Activated CD4-positive, alpha-beta T cell treated with anti-CD3 and anti-CD28 coated beads, Interleukin-2, amount 50 U/mL, for 1 hour (primary cell): ENCODE results near the gene SPNS2.
A peak's percentile ranks its signal among the peaks of the same experiment; 100 is the strongest.

Experiments used
- DNase-seq: peaks from one replicate; pipeline ENCODE4 v3.0.0-alpha.2; 2020

The SPNS2 gene, protein sequence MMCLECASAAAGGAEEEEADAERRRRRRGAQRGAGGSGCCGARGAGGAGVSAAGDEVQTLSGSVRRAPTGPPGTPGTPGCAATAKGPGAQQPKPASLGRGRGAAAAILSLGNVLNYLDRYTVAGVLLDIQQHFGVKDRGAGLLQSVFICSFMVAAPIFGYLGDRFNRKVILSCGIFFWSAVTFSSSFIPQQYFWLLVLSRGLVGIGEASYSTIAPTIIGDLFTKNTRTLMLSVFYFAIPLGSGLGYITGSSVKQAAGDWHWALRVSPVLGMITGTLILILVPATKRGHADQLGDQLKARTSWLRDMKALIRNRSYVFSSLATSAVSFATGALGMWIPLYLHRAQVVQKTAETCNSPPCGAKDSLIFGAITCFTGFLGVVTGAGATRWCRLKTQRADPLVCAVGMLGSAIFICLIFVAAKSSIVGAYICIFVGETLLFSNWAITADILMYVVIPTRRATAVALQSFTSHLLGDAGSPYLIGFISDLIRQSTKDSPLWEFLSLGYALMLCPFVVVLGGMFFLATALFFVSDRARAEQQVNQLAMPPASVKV

GRCh38 chr17:4498461-4499397 lies at the start of gene SPNS2:
TSS of gene SPNS2 (plus strand) at chr17:4498881. CDS start at chr17:4499048, 167 bp downstream.
- DNase-seq: peak; percentile 63

- no peak for DNase-seq
Observed at GRCh38 chr17:4449736-4450135, 48.9 kb upstream of the SPNS2 start.

DNA sequence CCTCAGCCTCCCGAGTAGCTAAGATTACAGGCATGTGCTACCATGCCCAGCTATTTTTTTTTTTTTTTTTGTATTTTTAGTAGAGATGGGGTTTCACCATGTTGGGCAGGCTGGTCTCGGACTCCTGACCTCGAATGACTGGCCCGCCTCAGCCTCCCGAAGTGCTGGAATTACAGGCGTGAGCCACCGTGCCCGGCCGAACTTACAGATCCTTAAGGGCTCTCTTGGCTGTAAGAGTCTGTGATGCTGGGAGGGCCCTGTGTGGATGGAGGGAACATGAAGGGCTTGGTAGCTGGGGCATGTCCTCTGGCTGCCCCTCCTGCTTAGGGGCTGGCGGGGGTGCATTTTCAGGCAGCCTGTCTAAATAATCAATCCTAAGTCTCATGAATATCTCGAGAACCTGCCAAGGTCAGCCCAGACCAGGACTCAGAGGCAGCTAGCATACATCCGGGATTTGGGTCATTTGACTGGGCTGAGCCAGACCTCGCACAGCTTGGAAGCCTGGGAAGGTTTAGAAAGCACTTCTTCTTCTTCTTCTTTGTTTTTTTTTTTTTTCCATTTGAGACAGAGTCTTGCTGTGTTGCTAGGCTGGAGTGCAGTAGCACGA lies 47.9 kb upstream of the SPNS2 start:
- DNase-seq: no peak

DNA sequence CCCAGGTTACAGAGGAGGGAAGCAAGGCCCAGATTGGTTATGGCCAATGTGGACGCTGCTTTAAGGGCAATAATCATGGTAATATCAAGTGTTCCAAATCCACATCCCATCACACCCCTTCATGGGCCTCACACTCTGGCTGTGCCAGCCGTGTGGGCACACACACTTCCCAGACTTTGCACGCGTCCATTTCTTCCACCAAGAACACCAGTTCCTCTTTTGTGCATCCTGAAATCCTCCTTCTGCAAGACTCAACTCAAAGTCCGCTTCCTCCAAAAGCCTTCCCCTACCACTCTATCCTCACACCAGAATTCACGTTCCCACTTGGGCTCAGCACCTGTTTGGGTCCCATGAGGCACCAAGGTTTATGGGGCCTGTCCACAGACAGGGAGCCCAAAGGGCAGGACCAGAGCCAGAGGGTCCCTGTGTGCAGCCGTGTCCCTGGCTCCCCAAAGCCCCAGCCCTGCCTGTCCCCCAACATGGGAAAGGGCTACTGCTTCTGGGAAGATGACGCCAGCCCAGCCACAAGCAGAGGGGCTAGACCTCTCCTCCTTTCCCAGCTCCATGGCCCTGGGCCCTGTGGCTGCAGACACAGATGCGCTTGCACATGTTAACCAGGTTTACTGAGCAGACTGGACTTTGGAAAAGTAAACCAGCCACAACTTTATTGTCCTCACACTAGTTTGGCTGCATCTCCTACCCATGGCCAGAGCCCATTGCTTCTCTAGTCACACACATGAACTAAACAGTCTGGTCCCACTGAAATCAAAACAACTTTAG lies 44.7 kb upstream of the SPNS2 start:
- no peak for DNase-seq

- no peak for DNase-seq
Observed at GRCh38 chr17:4460661-4461060, 38.0 kb upstream of the SPNS2 start.

DNA sequence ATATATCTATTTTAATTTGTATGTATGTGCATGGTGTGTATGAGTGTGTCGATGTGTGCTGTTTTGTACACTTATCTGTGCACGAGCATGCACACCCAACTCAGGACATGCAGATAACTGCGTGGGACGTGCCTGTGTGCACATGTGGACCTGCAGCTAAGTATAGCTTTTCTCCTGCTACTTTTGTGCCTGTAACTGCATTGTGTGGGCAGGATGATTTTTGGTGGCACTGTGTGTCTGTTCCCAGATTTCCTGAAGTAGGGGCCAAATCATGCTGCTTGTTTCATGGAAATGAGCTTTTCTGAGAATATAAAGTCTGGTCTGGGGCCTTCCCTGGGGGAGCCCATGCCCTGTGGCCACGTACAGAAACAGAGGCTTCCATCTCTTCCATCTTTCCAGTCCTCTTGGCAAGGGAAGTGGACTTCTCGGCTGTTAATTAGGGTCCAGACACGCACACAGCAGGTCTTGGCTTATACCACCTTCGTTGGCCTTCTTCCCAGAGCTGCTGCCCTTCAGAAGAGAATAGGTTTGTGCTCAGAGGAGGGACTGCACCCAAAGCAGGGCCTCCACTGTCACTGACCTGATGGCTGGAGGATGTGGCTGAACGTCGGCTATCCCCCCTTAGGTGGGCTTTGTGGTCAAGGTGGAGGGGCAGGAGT lies 34.7 kb upstream of the SPNS2 start:
- no peak for DNase-seq

GRCh38 chr17:4465786-4466185 lies 32.9 kb upstream of the SPNS2 start:
- no peak for DNase-seq

- no peak for DNase-seq
Observed at GRCh38 chr17:4467287-4467686, 31.4 kb upstream of the SPNS2 start.

- DNase-seq: no peak
Observed at GRCh38 chr17:4469552-4469951, 29.1 kb upstream of the SPNS2 start.

DNA sequence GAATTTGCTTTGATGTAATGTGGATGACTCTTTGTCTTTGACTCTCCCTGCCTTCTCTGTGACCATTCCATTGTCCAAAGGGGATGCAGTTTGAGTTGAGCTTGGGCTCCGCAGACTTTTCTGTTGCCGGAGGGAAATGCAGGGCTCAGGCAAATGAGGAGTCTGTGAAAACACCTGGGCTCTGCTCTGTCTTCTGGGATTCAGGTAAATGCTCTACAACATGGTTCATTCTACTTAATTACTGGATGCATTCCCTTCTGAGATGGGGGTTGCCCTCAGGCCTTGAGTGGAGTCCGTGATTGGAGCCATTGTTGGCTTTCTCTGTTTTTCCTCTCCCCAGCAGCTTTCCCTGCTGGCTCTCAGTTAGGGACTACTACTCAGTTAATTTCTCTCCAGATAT lies 26.4 kb upstream of the SPNS2 start:
- no peak for DNase-seq

DNA sequence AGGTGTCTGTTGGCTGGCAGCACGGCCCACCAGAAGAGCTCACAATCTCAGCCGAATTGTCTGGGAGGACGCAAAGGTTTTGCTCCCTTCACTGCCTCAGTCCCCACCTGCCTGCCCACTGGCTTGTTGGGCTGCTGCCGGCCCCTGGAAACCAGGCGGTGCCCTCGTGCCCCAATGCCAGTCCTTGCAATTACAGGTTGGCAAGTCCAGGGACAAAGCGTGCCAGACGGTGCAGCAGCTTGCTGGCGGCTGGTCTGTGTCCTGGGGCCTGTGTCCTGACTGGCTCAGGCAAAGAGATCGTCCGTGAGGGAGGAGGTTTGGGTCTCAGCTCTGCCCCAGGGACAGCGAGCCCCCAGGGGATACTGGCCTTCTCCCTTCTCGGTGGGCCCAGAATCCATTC lies 24.6 kb upstream of the SPNS2 start:
- no peak for DNase-seq

DNA sequence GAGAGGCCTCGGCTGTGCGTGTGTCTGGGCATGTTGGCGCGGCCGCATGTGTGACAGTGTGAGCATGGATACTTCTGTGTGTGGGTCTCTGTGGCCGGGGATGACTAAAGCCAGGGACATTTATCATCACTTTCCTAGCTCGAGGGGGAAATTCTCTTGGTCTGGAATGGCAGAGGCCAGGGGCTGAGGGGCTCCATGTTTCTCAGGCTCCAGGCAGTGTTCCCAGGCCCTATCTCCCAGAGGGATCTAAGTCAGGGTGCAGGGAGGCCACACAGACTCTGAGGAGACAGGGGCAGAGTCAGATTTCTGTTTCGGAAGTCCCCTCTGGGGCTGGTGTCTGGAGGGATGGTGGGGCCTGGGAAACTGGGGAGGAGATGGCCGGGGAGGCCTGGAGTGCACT lies 23.7 kb upstream of the SPNS2 start:
- no peak for DNase-seq

DNA sequence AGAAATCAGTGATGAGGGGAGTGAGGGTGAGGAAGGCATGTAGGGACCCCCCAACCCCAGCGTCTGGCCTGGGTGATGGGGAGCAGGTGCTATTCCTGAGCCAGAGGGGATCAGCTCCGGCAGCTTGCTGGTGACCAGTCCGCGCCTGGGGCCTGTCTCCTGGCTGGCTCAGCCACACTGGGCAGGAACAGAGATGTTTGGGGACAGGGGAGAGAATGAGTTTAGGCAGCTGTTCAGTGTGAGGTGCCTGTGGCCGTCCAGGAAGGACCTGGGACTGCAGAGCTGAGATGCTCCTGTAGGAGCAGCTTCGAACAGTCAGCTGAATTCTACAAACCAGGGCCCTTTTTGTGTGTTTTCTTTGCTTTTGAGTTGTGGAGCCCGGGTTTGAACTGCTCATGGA lies 23.2 kb upstream of the SPNS2 start:
- DNase-seq: no peak

DNA sequence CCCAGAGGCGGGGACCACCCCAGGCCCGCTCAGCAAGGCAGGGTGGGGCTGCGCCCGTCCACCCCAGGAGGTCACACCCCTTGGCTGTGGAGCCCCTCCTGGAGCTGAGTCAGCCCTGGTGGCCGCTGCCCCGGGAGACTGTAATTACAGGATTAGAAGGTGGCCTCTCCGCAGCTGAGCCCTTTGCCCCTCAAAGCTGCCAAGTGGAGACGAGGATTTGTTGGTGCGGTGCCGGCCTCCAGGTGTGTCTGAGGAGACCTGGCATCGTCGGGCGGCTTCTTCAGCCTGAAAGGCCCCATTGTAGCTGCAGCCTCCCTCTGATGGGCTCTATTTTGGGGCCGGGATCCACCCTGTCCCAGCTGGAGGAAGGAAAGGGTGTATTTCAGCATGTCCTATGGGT lies 22.7 kb upstream of the SPNS2 start:
- DNase-seq: no peak

- DNase-seq: no peak
Observed at GRCh38 chr17:4476511-4477070, 22.1 kb upstream of the SPNS2 start.

DNA sequence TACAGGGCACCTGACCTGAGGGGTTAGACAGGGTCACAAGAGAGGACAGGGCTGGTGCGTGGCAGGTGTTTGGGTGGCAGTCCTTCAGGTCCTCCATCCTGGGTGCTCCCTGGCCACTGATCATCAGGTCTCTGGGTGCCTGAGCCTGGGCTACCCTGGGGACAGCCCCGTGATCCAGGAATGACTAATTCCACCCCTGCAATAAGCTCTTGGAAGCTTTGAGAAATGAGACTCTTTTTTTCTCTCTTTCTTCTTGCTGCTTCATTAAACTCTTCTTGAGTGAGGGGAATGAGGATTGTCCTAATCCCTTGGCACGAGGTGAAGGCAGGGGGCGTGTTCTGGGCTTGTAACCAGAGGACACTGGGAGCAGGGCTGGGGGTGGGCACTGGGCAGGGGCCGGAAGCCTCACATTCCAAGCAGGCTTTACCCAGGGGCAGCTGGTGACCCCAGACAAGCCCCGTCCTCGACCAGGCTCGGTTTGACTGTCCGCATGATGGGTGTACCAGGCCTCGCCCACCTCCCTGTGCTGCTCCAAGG lies 21.4 kb upstream of the SPNS2 start:
- no peak for DNase-seq

- no peak for DNase-seq
Observed at GRCh38 chr17:4478318-4478830, 20.3 kb upstream of the SPNS2 start.

GRCh38 chr17:4479340-4479981 lies 19.2 kb upstream of the SPNS2 start:
- no peak for DNase-seq

- DNase-seq: no peak
Observed at GRCh38 chr17:4479982-4480751, 18.5 kb upstream of the SPNS2 start.
